NCI-H146 treated with DMSO at 0.1 percent for 48 hours (cell line): ENCODE data around the gene GJB3.
"Not testable (repeated sequence)": the region's sequence is repeated elsewhere in the genome, so short reads cannot be mapped to it uniquely, and the experiment has no call there.

ENCODE experiments used
- DNase-seq: peaks from one replicate; lab custom pipeline; 2025; ENCODE audit not compliant: unreplicated experiment; lab: John Stamatoyannopoulos, UW

The GJB3 gene

DNA sequence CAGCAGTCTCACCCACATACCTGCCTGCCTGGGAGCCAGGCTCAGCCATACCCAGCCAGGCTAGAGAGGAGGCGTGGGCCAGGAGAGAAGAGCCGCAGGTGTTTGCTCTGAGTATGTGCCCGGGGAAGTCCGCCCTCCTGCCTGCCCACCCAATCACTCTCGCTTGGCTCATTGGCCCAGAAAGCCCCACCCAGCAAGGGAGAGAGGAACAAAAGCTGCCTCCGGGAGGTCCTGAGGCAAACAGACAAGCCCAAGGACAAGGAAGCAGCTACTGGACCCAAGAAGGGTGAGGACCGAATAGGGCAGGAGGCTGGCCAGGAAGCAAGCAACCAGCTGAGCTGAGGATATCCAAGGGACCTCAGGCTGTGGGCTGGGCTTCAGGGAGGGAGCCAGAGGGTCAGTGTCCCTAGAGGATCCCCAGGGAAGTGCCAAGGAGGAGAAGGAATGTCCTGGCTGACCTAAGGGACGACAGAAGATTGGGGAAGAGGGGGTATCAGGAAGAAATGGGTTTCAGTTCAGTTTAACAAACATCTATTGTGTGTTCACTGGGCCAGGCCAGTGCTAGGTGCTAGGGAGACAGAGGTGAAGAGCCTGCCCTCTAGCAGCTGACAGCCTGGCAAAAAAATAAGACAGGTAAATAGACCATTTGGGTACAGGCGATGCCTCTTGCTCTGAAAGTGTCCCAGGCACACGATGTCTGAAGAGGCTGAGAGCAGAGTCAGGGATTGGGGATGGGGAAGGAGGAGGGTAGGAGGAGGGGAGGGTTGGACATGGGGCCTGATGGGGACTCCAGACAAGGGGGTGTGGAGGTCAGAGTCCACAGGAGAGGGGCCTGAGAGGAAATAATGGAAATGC is 21.3 kb upstream of the GJB3 start, which contains the start of gene GJB4:
Gene GJB4, plus strand, starts transcription at position 238 of the 855 bp plus-strand sequence. CDS start 1,515 bp downstream, outside the sequence.
- DNase-seq, result no peak

DNA sequence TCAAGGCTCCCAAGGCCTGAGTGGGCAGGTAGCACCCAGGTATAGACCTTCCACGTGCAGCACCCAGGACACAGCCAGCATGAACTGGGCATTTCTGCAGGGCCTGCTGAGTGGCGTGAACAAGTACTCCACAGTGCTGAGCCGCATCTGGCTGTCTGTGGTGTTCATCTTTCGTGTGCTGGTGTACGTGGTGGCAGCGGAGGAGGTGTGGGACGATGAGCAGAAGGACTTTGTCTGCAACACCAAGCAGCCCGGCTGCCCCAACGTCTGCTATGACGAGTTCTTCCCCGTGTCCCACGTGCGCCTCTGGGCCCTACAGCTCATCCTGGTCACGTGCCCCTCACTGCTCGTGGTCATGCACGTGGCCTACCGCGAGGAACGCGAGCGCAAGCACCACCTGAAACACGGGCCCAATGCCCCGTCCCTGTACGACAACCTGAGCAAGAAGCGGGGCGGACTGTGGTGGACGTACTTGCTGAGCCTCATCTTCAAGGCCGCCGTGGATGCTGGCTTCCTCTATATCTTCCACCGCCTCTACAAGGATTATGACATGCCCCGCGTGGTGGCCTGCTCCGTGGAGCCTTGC is 19.7 kb upstream of the GJB3 start:
- no peak for DNase-seq

DNA sequence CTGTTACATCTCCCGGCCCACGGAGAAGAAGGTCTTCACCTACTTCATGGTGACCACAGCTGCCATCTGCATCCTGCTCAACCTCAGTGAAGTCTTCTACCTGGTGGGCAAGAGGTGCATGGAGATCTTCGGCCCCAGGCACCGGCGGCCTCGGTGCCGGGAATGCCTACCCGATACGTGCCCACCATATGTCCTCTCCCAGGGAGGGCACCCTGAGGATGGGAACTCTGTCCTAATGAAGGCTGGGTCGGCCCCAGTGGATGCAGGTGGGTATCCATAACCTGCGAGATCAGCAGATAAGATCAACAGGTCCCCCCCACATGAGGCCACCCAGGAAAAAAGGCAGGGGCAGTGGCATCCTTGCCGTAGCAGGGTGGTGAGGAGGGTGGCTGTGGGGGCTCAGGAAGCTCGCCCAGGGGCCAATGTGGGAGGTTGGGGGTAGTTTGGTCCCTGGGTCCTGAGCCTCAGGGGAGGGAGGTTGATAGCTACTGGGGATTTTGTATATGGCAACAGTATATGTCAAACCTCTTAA is 19.2 kb upstream of the GJB3 start:
- no peak for DNase-seq

DNA sequence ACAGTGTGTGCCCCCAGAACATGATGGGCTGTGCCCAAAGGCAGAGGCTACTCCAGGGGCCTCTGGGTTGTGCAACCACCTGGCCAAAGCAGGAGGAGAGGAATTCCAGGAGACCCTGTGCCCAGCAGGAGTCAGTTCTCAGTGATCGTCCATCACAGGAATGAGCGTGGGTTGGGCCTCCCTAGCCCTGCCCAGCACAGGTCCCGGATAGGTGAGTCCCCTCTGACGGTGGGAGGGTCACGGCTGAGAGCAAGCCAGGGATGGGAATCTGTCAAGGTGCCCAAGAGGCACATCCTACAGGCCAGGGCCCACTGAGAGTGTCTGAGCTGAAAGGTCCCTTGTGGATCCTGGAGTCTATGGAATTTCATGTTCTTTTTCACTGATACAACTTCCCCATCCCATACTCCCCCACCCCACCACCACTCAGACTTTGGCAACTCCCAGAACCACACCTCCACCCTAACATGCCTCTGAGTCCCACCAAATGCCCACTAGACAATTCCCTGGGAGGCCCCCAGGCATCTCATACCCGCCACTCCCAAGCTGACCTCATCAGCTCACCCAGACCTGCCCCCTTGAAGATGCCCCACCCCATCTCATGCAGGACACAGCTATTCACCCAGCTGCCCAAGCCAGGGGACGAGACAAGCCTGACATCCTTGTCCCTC is 18.4 kb upstream of the GJB3 start:
- no peak for DNase-seq

DNA sequence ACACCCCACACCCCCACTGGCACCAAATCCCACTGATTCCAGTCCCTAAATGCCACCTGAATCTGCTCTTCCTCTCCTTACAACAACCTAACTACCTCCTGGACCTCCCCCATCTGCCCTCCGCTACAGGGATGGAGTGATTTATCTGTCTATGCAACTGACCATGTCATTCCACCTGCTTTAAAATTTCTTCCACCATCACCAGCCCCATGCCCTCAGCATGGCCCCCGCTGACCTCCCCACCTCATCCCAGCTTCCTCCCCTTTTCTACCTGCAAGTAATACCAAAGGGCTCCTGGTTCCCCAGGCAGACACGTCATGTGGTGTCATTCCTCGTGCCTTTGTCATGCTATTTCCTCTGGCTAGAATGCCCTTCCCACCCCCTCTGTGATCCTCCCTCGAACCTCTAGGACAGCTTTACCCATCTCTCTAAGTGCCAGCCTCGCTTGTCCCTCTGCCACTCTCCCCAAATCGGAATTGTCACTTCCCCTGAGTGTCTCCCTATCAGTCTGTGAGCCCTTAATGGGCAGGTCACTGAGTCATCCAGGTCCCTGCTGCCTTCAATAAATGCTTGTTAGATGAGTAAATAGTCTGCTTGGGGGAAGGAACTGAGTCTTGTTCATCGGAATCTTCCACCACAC is 17.8 kb upstream of the GJB3 start:
- no peak for DNase-seq

DNA sequence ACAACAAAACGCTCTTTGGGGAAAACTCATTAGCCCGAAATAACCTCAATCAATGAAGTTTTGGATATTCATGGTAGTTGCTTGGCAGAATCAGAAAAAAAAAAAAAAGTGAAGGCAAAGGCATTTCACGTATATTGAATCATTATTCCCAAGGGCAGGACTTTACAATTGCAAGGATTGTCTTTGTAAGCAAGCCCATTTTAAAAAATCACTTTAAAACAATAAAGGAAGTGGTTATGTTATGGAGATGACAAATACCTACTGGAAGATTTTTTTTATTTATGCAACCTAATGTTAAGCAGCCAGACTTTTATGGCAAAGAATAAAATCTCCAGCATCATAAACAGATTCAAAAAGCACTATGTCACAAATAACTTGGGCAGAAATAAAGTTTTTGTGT is 12.2 kb upstream of the GJB3 start:
- no peak for DNase-seq

DNA sequence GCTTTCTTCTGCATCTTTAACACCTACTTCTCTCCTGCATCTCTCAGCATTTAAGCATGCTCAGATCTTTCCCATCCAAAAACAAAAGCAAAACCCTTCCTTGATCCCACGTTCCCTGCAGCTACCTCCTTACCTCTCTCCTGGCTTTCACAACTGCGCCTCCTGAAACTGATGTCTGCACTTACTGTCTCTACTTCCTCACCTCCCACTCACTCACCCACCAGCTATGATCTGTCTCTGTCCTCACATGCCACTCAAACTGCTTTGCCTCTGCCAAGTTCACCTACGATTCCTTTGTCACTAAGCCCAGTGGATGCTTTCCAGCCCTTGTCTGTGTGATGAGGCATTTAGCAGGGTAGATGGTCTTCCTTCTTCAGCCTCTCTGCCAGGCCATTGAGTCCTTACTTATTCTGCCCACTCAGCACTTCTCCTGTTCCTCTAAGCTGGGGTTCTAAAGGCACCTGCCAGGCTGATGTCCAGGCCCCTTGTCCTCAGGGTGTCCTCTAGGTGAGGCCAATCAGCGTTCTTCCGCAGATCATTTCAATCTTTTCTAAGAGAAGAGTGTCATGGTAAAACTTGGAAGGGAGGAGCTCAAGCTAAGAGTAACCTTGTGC is 10.0 kb upstream of the GJB3 start:
- no peak for DNase-seq

DNA sequence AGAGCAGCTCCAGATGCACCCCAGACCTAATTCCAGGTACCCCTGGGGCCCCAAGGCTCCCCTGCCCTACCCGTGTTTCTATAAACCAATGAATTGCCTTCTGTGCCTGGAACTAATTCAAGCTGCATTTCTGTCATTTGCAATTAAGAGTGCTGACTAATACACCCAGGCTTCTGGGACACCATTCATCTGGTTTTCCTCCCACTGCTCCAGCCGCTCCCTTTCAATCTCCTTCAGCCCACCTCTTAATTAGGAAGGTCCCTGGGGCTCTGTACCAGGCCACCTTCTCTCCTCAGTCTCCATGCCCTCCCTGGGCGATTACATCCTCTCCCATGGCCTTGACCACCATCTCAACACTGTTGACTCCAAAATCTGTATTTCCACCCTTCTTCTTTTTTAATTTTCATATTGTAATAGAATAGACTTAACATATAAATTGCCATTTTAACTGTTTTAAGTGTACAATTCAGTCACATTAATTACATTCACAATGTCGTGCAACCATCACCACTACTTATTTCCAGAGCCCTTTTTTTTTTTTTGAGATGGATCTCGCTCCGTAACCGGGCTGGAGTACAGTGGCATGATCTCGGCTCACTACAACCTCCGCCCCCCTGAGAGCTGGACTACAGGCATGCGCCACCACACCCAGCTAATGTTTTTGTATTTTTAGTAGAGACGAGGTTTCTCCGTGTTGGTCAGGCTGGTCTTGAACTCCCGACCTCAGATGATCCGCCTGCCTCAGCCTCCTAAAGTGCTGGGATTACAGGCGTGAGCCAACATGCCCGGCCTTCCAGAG is 9.2 kb upstream of the GJB3 start:
- DNase-seq, result no peak

DNA sequence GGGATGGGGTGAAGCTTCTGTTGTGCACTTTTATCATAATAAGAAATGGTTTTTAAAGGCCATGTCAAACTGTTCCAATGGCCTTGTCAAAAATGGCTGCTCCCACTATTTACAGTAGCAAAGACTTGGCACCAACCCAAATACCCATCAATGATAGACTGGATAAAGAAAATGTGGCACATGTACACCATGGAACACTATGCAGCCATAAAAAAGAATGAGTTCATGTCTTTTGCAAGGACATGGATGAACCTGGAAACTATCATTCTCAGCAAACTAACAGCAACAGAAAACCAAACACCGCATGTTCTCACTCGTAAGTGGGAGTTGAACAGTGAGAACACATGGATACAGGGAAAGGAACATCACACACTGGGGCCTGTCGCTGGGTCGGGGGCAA is 7.9 kb upstream of the GJB3 start:
- DNase-seq, result not testable (repeated sequence)

DNA sequence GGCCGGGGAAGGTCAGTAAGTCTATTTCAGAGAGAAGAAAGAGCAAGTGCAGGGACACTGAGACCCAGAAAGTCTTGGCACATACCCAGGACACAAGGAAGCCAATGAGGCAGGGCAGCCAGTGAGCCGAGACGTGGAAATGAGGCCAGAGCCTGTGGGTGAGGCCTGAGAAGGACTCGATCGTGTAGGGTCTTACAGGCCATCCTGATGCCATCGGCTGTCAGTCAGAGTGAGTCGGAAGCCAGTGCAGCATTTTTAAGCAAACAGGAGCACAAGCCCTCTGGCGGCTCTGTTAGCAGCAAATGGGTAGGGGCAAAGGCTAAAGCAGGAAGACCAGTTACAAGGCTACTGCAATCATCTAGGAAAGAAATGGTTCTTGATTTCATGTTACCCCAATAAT is 6.1 kb upstream of the GJB3 start:
- no peak for DNase-seq

DNA sequence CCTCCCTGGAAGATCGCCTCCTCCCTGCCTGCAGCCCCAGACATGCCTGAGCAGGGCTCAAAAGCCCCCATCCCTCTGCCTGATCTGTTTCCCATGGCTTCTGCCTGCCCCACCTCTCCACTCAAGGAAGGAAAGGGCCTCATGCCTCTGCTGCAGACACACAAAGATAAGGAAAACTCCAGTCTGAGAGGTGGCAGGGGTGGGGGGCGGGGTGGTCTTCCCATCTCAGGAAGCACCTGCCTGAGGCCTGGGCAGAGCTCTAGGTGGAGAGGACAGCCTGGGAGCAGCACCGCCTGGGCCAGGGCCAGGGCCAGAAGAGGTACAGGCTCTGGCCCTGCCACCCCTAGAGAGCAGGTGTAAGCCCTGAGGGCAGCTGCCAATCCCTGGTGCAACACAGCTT is 4.1 kb upstream of the GJB3 start:
- DNase-seq, result no peak

DNA sequence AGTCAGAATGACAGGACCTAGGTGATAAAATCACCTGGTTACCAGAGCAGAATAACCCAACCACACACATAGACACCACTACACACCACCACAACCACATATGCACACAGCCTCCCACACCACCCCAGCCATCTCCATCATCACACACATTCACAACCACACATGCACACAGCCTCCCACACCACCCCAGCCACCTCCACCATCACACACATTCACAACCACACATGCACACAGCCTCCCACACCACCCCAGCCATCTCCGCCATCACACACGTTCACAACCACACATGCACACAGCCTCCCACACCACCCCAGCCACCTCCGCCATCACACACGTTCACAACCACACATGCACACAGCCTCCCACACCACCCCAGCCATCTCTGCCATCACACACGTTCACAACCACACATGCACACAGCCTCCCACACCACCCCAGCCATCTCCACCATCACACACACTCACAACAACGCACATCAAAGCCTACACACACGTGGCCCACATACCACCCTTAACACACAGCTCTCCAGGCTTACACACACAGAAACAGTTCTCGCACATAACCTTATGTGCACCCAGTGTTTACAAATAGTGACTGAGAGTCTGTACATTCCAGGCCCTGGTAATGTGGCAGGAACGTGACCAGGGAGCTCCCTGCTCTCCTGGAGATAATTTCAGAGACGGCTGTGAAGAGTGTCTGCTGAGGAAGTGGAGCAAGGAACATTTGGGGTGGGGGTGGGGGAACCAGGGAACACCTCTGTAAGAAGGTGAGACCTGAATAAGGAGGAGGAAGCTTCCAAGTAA is 3.3 kb upstream of the GJB3 start:
- no peak for DNase-seq

DNA sequence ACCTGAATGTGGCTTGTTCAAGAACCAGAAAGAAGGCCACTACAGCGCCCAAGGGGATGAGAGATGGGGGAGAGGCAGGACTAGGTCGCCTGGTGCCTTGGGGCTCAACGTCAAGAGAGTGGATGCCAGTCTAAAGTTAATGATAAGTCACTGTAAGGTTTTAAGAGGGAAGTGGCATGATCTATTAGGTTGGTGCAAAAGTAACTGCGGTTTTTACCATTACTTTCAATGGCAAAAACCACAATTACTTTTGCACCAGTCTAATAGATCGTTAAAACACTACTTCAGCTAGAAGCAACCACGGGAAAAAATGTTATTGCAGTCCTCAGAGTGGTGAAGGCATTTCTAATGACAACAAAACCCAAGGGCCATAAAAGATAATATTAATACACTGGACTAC is 2.6 kb upstream of the GJB3 start:
- no peak for DNase-seq

DNA sequence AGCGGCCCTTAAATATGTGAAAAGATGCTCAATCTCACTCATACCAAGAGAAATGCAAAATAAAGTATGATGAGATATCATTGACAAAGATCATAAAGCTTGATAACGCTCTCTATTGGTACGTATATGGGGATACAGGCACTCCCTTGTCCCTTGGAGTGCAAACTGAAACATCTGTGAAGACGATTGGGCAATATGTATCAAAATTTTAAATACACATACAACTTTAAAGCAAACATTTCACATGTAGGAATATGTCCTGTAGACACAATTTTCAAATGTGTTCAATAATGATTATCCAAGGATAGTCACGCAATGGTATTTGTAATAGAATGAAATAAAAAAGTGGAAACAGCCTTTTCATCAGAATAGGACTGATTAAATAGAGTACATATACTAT is 2.0 kb upstream of the GJB3 start:
- DNase-seq, result no peak

DNA sequence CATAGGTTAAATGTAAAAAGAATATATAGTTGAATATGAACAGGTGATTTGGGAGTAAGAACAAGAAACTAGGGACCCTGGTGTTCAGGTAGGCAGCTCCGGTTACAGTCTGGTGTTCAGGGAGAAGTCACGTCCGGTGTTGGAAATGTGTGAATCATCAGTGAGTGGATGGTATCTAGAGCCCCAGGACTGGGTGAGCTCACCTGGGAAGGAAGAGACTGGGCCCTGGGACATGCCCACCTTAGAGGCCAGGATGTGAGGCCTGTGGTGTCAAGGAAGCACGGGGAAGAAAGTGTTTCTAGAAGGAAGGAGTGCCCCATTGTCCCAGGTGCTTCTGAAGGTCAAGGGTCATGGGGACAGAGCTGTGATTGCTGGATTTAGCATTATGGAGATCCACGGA is 1.5 kb upstream of the GJB3 start:
- DNase-seq, result no peak

DNA sequence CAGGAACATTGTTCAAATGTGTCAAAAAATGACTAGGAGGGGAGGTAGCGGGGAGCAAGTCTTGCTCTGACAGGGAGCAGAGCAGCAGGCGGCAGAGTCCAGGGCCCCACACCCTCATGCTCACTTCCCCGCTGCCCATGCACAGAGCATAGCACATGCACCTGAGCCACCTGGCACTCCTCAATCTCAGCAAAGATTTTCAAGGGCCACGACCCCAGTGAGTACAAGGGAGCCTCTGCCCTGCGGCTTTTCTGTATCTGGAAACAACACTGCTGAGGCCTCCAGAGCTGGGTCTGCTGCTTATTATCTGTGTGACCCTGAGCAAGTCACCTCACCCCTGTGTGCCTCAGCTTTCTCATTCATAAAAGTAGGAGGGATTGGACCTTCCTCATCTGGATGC is 1.1 kb upstream of the GJB3 start:
- no peak for DNase-seq

DNA sequence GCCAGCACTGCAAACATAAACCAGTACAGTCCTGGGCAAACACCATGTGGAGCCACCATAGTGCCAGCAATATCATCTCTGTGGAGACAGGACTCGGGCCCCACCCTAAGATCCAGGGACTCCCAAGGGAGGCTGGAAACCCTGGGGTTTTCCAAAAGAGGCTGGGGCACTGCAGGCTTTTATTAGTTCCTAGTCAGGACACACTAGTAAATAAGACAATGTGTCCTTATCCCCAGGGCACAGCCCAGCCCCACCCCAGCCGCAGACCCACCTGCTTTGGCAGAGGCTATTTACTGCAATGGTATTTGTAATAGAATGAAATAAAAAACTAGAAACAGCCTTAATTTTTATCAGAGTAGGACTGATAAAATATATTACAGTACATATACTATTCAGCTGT is 486 bp upstream of the GJB3 start:
- DNase-seq, result no peak

DNA sequence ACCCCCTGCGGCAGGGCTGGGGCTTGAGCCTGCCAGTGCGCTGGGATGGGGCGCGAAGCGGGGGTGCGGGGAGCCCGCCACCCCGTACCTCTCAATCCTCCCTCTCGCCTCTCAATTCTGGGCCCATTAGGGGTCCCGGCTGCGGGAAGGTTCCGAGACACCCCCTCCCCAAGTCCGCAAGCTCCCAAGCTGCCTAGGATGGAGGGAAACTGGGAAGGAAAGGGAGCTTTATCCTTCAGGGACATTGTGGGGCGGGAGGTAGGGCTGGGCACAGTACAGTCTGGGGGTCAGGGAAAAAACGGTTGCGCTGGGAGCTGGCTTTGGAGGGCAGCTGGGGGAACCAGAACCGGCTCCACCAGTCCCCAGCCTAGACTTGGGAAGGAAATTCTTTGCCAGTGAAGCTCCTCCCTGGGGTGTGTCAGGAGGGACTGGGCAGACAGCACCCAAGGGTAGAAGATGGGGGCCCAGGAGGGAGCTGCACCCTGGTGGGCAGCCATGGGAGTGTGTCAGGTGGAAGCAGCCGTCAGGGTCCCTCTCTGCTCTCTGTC is 904 bp downstream of the GJB3 start:
- DNase-seq, result no peak

DNA sequence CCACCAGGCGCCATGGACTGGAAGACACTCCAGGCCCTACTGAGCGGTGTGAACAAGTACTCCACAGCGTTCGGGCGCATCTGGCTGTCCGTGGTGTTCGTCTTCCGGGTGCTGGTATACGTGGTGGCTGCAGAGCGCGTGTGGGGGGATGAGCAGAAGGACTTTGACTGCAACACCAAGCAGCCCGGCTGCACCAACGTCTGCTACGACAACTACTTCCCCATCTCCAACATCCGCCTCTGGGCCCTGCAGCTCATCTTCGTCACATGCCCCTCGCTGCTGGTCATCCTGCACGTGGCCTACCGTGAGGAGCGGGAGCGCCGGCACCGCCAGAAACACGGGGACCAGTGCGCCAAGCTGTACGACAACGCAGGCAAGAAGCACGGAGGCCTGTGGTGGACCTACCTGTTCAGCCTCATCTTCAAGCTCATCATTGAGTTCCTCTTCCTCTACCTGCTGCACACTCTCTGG is 3.8 kb downstream of the GJB3 start:
- DNase-seq, result no peak
